ENCODE measurements around the gene LEKR1. TPM values are rescaled to one million over a fixed set of nuclear protein-coding genes. Genes with fewer than 3 reads are reported as not detected.

LEKR1 gene
- total and polyA plus RNA-seq, 2 of the 13 experiments (the other 11 are each of a cell fraction or from before 2014, with no cell fraction given), result 0.49 to 1.5 TPM

DNA sequence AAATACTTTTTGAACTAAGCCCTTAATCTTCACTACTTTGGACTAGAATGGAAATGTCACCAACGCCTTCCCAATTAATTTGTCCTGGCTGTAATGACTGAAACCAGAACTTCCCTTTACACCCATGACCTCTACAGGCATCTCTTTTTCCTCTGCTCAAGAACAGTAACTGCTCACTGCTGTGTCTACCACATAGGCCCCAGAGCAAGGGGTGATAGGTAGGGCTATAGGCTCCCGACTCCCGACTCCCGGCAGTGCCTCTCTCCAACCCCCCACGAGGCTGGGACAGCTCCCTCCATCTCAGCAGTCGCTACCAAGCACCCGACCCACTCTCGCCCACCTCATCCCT lies 384 bp upstream of the LEKR1 start (continued):
- TF ChIP-seq, protein P1, sequence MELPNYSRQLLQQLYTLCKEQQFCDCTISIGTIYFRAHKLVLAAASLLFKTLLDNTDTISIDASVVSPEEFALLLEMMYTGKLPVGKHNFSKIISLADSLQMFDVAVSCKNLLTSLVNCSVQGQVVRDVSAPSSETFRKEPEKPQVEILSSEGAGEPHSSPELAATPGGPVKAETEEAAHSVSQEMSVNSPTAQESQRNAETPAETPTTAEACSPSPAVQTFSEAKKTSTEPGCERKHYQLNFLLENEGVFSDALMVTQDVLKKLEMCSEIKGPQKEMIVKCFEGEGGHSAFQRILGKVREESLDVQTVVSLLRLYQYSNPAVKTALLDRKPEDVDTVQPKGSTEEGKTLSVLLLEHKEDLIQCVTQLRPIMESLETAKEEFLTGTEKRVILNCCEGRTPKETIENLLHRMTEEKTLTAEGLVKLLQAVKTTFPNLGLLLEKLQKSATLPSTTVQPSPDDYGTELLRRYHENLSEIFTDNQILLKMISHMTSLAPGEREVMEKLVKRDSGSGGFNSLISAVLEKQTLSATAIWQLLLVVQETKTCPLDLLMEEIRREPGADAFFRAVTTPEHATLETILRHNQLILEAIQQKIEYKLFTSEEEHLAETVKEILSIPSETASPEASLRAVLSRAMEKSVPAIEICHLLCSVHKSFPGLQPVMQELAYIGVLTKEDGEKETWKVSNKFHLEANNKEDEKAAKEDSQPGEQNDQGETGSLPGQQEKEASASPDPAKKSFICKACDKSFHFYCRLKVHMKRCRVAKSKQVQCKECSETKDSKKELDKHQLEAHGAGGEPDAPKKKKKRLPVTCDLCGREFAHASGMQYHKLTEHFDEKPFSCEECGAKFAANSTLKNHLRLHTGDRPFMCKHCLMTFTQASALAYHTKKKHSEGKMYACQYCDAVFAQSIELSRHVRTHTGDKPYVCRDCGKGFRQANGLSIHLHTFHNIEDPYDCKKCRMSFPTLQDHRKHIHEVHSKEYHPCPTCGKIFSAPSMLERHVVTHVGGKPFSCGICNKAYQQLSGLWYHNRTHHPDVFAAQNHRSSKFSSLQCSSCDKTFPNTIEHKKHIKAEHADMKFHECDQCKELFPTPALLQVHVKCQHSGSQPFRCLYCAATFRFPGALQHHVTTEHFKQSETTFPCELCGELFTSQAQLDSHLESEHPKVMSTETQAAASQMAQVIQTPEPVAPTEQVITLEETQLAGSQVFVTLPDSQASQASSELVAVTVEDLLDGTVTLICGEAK (IDR thresholded peaks at IDR 0.05), result no peak
- TF ChIP-seq, protein P1 (CRISPR knock-in tag; IDR thresholded peaks at IDR 0.05), result no peak
- TF ChIP-seq CREB1 (IDR thresholded peaks at IDR 0.05) (no peak), CREB1 (CRISPR knock-in tag; IDR thresholded peaks at IDR 0.05) (no peak), ASH2L (IDR thresholded peaks at IDR 0.05; ENCODE audit: insufficient read length, low read depth, low read length) (no peak), ZNF460 (CRISPR knock-in tag; IDR thresholded peaks at IDR 0.05; ENCODE audit: borderline replicate concordance) (no peak), ZNF709 (CRISPR knock-in tag; IDR thresholded peaks at IDR 0.05) (peak; percentile 45; the same call in 1 of the 2 replicates), ZNF543 (CRISPR knock-in tag; IDR thresholded peaks at IDR 0.05) (peak; percentile 22; the same call in 1 of the 2 replicates), ZNF605 (CRISPR knock-in tag; IDR thresholded peaks at IDR 0.05) (no peak), ZNF451 (CRISPR knock-in tag; IDR thresholded peaks at IDR 0.05) (no peak), HNF4G (IDR thresholded peaks at IDR 0.05; ENCODE audit: borderline replicate concordance, low read depth, low read length) (no peak), HNF4G (CRISPR knock-in tag; IDR thresholded peaks at IDR 0.05; ENCODE audit: borderline replicate concordance, low read depth) (no peak), PCBP1 (IDR thresholded peaks at IDR 0.05; ENCODE audit: borderline replicate concordance, low read depth, low read length) (no peak)
- TF ChIP-seq, protein P2, sequence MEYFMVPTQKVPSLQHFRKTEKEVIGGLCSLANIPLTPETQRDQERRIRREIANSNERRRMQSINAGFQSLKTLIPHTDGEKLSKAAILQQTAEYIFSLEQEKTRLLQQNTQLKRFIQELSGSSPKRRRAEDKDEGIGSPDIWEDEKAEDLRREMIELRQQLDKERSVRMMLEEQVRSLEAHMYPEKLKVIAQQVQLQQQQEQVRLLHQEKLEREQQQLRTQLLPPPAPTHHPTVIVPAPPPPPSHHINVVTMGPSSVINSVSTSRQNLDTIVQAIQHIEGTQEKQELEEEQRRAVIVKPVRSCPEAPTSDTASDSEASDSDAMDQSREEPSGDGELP (IDR thresholded peaks at IDR 0.05; ENCODE audit: borderline replicate concordance, low read depth), result no peak
- TF ChIP-seq, protein P3, sequence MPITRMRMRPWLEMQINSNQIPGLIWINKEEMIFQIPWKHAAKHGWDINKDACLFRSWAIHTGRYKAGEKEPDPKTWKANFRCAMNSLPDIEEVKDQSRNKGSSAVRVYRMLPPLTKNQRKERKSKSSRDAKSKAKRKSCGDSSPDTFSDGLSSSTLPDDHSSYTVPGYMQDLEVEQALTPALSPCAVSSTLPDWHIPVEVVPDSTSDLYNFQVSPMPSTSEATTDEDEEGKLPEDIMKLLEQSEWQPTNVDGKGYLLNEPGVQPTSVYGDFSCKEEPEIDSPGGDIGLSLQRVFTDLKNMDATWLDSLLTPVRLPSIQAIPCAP (CRISPR knock-in tag; IDR thresholded peaks at IDR 0.05; ENCODE audit: low read depth), result no peak
- TF ChIP-seq, protein P4, sequence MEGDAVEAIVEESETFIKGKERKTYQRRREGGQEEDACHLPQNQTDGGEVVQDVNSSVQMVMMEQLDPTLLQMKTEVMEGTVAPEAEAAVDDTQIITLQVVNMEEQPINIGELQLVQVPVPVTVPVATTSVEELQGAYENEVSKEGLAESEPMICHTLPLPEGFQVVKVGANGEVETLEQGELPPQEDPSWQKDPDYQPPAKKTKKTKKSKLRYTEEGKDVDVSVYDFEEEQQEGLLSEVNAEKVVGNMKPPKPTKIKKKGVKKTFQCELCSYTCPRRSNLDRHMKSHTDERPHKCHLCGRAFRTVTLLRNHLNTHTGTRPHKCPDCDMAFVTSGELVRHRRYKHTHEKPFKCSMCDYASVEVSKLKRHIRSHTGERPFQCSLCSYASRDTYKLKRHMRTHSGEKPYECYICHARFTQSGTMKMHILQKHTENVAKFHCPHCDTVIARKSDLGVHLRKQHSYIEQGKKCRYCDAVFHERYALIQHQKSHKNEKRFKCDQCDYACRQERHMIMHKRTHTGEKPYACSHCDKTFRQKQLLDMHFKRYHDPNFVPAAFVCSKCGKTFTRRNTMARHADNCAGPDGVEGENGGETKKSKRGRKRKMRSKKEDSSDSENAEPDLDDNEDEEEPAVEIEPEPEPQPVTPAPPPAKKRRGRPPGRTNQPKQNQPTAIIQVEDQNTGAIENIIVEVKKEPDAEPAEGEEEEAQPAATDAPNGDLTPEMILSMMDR (CRISPR knock-in tag; IDR thresholded peaks at IDR 0.05), result no peak
